Right renal pelvis (tissue), 4 donors: ENCODE measurements around the gene NGRN. TPM values are rescaled to one million over a fixed set of nuclear protein-coding genes. Genes with fewer than 3 reads are reported as not detected.
"Not testable (repeated sequence)": the region's sequence is repeated elsewhere in the genome, so short reads cannot be mapped to it uniquely, and the experiment has no call there.

Experiments
- DNase-seq, 4 donors: peaks; one replicate each; pipeline ENCODE4 v3.0.0-alpha.2; 2013; ENCODE audit warnings: low read depth in 4 of 4, low spot score in 3 of 4, missing footprints in 1 of 4
- polyA plus RNA-seq, 4 donors: library from polyadenylated mRNA; unstranded; fragments of 120-200 nt; gene quantifications; one replicate each; pipeline ENCODE4 v1.2.1, GENCODE V29; 2013; ENCODE audit not compliant: insufficient read length in 4 of 4

NGRN gene
- polyA plus RNA-seq, 4 donors: 116 to 129 (median 125) TPM

DNA sequence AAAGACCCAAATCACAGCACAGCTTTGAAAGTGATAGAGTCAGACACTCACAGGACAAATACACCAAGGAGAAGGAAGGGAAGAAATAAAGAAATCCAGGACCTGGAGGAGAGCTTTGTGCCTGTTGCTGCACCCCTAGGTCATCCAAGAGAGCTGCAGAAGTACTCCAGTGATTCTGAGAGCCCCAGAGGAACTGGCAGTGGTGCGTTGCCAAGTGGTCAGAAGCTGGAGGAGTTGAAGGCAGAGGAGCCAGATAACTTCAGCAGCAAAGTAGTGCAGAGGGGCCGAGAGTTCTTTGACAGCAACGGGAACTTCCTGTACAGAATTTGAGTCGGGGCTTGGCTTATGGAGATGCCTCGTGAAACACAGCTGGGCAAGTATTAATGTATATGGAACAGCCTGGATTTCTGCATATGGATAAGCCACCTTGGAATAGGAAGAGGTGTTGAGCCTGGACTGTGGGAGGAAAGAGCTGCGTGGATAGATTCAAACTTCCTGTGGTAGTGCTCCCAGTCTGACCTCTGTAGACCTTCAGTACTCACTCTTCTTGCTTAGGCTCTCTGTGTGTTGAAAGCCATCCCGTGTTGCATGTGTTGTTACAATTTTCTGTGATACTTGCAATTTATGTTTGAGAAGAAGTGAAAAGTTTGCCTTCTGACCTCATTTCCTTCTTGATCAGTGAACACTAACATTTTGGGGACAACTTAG, 6.1 kb downstream of the NGRN start:
- no peak for DNase-seq

DNA sequence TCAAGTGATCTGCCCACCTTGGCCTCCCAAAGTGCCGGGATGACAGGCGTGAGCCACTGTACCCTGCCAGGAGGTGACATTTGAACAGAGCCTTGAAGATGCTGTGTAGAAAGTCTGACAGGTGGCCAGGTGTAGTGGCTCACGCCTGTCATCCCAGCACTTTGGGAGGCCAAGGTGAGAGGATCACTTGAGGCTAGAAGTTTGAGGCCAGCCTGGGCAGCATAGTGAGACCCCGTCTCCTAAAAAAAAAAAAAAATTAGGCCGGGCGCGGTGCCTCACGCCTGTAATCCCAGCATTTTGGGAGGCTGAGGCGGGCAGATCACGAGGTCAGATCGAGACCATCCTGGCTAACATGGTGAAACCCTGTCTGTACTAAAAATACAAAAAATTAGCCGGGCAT, 13.0 kb downstream of the NGRN start:
- DNase-seq: not testable (repeated sequence)

DNA sequence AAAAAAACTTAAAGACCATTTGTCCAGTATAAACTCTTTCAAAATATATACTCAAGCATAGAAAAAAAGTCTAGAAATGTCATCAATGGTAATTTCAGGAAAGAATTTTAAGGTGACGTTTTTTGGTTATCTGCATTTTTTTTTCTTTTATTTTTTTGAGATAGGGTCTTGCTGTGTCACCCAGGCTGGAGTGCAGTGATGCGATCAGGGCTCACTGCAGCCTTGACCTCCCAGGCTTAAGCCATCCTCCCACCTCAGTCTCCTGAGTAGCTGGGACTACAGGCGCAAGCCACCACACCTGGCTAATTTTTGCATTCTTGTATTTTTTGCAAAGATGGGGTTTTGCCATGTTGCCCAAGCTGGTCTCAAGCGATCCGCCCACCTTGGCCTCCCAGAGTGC, 15.3 kb downstream of the NGRN start:
- DNase-seq: not testable (repeated sequence)

DNA sequence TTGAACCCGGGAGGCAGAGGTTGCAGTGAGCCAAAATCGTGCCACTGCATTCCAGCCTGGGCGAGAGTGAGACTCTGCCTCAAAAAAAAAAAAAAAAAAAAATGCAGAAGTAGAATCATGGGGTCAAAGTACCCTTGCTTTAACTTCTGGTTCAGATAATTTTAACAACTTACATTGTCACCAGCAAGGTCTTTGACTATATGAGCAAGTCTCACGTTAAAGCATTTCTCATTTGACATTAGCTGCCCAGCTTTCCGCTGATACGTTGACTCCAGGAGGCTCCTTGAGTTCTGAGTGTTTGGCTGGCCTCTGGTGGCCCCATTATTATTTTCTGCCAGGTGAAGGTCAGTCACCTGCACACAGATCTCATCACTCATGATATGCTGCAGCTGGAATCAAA, 16.2 kb downstream of the NGRN start:
- DNase-seq: not testable (repeated sequence)

DNA sequence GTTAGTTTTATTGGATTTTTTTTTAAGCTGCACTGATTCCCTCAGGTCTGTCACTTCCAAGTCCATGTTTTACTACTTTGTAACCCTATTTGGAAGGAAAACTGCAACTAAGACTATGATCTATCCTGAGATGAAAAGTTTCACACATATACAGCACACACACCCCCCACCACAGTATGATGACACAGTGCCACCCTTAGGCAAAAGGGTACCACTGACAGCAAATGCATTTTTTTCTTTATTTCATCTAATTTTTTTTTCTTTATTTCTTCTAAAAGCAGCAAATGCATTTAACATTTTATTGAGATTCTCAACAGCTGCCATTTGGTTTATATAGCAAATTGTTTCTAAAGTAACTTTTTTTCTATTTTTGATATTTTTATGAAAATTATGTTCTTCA, 21.2 kb downstream of the NGRN start:
- DNase-seq: no peak

DNA sequence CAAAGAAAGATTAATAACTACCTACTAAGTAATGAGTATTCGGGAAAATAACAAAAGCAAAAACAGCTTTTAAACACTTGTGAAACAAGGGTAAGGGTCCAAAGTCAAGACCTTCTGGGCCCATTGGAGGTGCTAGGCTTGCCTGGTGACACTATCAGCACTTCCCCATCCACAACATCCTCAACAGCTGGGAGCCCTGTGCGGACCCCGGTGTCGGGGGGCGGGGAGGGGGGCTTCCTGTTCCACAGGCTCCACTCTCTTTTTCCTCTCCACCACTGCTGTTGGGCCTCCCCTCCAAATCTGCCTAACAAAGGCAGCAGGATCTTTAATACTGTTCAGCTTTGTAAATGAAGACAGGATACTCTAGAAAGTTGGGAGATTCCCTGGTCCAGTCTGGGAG, 21.6 kb downstream of the NGRN start:
- DNase-seq: no peak

DNA sequence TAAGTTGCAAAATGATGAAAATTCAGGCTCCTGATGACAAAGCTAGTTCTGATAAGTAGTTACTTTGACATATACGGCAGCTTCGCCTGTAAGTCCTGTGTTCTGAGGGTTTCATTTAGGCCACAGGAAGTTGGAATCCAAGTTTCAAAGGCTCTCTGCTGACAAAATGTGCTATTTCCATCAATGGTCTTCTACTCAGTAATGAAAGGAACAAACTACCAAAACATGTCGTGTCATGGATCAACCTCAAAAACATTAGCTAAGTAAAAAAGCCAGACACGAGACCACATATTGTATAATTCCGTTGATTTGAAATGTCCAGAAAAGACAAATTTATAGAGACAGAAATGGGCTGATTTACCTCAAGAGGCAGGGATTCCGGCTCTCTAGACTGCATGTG, 22.5 kb downstream of the NGRN start:
- no peak for DNase-seq

DNA sequence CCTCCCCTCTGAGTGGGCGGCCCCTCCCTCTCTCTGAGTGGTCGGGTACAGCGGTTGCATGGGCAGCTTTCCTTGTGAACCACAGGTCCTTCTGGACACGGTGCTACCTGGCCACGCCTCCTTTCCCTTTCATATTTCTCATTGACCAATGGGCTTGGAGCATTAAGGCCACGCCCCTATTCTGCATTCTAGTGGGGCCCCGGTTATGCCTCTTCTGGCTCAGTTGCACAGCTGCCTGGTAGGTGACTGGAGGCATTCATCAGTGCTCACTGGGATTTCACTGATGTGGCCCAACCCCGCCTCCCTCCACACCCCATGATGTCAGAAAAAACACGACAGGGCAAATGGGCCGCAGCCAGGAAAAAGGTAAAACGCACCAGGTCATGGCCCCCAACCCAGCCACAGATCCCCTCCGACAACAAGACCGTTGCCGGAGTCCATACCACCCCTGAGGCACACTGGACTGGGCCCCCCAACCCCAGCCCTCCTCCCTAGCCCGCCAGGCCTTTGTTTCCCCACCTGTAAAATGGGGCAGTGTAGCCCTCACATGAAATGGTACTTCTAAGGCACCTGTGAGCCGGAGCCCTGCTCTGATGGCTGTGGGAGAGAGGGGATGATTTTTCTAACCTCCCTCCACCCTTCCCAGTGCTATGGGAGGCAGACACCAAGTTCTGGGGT, 26.3 kb downstream of the NGRN start:
- no peak for DNase-seq

DNA sequence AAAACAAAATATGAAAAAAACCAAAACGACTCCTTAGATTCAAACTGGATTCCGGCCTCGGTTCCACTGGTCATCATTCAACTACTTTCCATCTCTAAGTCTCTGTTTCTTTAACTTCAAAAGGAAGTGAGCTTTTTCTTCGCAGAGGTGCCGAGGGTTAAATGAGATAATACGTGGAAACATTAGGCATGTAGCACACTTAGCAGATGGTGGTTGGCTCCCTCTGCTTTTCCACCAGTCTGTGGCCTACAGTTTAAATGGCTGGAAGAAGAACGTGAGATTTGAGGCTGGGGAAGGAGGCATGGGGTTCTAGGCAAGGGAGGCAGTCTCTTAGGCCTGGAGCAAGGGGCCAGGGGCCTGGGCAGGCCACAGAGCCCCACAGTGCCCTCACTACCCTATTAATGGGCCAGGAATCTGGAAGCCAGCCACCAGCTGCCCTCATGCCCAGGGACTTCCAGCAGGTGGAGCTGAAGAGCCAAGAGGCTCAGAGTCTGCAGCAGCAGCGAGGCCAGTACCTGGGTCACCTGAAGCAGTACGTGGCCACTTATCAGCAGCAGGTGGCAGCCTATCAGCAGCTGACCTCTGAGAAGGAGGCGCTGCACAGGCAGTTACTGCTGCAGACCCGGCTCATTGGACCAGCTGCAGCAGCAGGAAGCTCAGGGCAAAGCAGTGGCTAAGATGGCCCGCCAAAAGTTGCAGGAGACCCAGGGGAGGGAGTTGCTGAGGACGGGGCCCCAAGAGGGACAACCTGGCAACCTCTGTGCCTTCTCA, 27.8 kb downstream of the NGRN start:
- peak in 3 of 4 donors; percentile 22 to 48 (median 30) for DNase-seq

DNA sequence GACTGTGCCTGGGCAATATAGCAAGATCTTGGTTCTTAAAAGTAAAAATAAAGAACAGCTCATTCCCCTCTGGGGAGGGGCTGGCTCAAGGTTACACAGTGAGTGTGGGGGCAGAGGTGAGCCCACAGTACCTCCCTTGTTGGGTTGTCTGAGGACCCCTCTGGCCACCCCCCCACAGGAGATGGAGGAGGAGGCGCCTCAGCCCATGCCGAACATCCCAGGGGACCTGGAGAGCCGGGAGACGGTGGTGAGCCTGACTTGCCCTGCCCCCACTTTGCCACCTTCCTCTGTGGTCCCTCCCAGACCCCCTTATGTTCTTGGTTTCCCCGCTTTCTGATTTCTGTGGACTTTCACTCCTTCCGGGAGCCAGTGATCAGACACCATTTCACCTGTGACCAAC, 28.7 kb downstream of the NGRN start:
- DNase-seq: no peak

DNA sequence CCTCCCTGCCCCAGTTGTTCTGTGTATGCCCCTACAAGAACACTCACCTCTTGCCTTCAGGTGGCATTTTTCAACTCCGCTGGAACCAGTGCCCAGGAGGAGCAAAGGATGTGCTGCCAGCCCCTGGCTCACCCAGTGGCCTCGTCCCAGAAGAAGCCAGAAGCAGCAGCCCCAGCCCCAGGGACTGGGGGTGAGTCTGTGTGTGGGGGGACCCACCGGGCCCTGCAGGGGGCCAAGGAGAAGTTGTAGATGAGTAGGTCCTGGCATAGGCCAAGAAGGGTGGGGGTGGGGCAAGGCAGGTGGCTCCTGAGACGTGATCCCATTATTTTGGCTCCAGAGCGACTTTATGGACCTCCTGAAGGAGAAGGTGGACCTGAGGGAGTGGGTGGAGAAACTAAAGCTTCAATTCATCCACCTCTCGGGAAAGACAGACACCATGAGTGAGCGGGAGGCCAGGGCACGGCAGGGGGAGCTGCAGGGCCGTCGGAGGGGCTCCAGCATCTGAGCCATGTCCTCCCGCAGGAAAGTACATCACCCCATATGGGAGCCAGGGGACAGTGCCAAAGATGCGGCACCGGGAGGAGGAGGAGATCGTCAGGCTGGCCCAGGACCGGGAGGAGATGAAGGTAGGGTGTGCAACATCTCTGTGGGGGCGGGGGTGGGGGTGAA, 29.3 kb downstream of the NGRN start:
- DNase-seq: no peak

DNA sequence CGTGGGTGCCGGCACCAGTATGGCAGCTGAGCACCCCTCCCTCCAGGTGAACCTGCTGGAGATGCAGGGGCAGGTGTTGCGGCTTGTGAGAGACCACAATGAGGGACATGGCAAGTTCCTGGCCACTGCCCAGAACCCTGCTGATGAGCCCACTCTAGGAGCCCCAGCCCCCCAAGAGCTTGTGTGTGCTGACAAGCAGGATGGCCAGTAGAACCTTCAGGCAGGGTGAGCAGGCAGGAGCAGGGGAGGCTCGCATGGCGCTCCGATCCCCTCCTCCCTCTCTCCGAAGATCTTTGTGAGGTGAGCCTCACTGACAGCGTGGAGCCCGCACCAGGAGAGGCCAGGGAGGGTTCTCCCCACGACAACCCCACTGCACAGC, 29.8 kb downstream of the NGRN start:
- DNase-seq: no peak

DNA sequence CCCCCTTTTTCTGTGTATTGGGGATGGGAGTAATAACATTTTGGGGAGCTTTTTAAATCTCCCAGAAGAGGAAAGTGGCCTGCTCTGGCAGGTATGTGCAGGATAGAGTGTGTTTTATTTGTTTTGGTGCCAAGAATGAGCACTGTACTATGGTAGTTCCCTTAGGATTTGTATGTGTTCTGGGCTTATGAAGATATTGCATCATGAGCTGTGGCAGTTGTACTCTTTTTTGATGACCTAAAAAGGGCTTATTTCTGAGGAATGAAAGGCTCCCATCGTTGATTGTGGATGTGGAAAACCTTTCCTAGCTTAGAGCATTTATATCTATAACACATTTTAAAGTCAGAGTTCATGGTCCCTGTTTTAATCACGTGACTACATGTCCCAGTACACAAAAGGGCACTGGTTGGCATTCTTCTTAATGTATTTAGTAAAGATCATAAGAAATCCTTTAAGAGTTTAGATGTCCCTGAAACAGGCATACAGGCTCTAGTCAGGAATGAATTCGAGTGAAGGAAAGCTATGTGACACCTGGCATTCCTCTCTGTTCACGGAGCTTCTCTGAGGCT, 30.9 kb downstream of the NGRN start:
- not testable (repeated sequence) for DNase-seq

DNA sequence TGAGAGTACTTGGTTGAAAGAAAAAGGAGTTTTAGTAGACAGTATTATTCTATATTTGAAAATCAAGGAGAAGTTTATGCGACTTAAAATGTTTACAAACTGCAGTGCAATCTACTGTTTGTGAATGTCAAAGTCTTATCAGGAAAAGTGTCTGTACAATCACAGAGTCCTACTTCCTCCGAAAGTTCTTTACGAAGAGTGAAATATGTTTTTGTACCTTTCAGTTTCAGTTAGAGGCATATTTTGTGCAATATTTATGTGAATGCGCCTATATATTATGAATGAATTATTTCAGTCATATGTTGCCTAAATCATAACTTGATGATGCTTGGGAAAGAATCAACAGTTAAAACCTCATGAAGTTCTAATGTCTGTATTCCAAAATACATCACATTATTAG, 31.5 kb downstream of the NGRN start:
- DNase-seq: no peak

DNA sequence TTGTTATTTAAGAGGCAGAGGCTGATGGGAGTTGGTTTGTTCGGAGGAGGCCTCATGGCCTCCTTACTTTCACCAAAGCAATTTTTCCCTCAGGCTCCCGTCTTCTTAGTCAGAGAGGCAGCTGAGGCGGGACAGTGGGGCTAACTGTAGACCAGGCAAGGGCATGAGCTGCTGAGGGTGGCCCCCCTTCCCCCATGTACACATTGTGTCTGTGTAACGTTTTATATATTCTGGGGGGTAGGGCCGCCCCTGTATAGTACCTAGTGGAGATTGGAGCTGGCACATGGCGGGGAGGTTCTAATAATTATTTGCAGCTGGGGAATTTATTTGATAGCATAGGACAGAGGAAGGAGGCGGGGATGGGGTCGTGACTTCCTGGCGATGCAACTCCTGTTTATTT, 35.1 kb downstream of the NGRN start:
- no peak for DNase-seq

DNA sequence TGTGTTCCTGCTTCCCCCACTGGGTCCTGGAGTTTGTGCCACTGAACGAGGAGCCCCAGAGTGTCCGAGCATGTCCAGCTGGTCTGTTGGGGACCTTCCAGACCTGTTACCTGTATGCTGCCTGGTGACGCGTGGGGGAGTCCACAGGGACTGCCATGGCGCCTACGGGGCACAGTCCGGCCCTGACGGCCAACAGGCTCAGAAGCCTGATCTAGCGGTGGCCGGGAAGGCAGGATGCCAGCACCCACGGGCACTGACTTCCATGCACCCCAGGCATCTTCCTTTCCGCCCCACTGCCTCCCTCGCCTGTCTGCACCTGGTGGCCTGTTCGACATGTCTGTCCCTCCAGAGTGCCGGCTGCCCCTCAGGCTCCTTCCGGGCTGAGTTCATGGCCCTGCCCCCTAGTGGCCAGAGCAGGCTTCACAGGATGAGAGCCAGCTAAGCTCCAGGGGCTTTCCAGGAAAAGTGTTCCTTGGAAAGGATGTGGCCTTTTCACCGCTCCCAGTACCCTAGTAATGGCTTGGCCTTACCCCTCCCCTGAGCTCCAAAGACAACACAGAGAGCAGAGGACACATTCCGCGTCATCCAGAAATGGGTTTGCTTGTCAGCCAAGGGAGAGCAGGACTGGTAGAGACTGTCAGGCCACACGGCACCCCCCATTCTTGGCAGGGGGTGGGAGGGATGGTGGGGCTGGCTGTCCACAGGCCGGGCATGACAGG, 35.7 kb downstream of the NGRN start:
- DNase-seq: no peak

DNA sequence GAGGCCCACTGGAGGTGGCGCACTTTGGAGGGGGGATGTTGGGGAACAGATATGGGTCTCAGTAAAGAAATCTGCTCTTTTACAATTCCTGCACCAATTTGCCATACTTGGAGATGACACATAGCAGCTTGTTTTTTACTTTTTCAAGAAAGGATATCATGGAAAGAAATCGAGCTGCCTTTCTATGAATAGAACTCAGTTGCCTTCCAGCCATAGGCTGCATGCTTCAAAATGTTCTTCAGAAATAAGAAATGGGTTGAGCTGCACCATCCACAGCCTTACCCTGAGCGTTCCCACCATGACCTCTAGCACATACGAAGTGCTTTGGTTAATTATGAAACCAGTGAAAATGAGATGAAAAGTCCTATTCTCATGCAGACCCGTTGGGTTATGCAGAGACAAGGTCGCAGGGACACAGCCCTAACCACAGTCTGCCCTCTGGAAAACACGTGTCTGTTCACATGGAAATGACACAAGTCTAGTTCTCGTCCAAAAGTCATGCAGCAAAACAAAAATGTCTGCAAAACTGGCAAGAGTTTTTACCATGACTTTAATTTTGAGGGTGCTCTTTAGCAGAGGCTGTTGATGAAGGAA, 36.3 kb downstream of the NGRN start:
- DNase-seq: no peak

DNA sequence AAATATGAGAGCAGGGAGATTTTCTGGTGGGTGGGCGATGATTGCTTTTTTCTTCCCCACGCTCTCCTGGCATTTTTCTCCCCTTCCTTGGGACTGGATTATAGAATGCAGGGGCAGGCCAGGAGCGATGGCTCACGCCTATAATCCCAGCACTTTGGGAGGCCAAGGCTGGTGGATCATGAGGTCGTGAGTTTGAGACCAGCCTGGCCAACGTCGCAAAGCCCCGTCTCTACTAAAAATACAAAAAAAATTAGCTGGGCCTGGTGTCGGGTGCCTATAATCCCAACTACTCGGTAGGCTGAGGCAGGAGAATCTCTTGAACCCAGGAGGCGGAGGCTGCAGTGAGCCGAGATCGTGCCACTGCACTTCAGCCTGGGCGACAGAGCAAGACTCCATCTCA, 39.9 kb downstream of the NGRN start:
- not testable (repeated sequence) for DNase-seq

DNA sequence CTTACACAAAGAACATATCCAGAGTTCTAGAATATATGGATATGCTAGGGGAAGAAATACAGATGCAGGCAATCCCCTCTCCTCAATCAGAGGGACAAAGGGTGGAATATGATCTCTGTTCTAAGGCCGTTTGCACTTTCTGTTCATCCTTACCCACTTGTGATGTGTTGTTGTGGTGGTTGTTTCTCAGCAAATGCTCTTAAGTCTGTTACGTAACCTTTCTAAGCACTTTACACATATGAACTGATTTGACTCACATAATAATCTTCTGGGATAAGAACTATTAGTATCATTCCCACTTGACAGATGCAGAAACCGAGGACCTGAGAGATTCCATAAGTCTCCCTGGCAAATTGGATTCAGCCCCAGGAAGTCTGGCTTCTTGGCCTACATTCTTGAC, 40.5 kb downstream of the NGRN start:
- no peak for DNase-seq

DNA sequence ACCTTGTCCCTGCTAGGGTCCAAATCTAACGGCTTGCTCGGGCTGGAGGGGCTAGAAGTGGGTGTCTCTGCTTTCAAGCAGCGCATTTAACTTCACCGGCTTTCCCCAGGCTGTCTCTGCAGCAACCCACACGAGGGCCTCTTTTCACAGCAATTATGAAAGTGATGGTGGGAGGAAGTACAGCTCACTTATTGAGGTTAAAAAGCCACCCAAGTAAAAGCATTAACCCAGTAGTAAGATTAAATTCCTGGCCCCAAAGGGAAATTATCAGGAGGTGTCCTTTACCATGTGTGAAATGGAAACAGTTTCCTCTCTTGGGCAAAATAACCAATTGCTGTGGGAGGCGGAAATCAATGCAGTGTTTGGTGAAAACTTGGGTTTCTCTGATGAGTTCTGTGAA, 41.1 kb downstream of the NGRN start:
- no peak for DNase-seq
